IMR-90 (cell line): Measurements from ENCODE around the gene BATF2. TPM values are rescaled to one million over a fixed set of nuclear protein-coding genes. Genes with fewer than 3 reads are reported as not detected.

Experiments
- ATAC-seq: fragments of 200-7000 bp; cut with Tn5 transposase; 2 replicates; pipeline ENCODE4 v1.9.1; 2020; ENCODE audit warnings: low read depth, mild to moderate bottlenecking, moderate library complexity
- BruUV-seq: library from RNA; stranded (reverse); fragments of 400-500 nt; replicated peaks from 2 replicates; lab custom pipeline; 2021; lab: Mats Ljungman, UMichigan
- CTCF ChIA-PET: fragments of 300-600 bp; formaldehyde crosslinking; extraction: SDS; loops from one replicate; lab custom pipeline; 2021; ENCODE audit warnings: antibody characterized with exemption; lab: Yijun Ruan, JAX
- POLR2A ChIA-PET: fragments of 300-600 bp; sonication (Branson Sonifier 250); formaldehyde crosslinking; loops from one replicate; lab custom pipeline; 2022; ENCODE audit warnings: antibody characterized with exemption; ENCODE audit not compliant: unreplicated experiment; lab: Charles Lee
- DNase-seq: peaks from one replicate; pipeline ENCODE4 v3.0.0; 2013
- H2AFZ ChIP-seq: replicated peaks from 2 replicates; pipeline ENCODE3; 2013; ENCODE audit warnings: low read length, mild to moderate bottlenecking; ENCODE audit not compliant: poor library complexity
- H2AK5ac ChIP-seq: 2 replicates; pipeline ENCODE4 v1.6.1; 2013; ENCODE audit warnings: low read depth, low read length, inconsistent platforms
- H2AK9ac ChIP-seq: replicated peaks from 2 replicates; pipeline ENCODE3; 2013; ENCODE audit warnings: mild to moderate bottlenecking, low read depth, low read length, moderate library complexity; ENCODE audit not compliant: poor library complexity
- H2BK120ac ChIP-seq: 2 replicates; pipeline ENCODE4 v1.6.1; 2013; ENCODE audit warnings: low read depth, low read length, inconsistent platforms
- H2BK15ac ChIP-seq: 3 replicates; pipeline ENCODE4 v1.6.1; 2013; ENCODE audit warnings: low read depth, low read length, inconsistent platforms
- H2BK20ac ChIP-seq: 2 replicates; pipeline ENCODE4 v1.6.1; 2013; ENCODE audit warnings: low read depth, mild to moderate bottlenecking, inconsistent platforms, low read length, moderate library complexity
- H2BK5ac ChIP-seq: 2 replicates; pipeline ENCODE4 v1.6.1; 2013; ENCODE audit warnings: mild to moderate bottlenecking, low read depth, low read length, inconsistent platforms; ENCODE audit not compliant: poor library complexity, severe bottlenecking
- H3K14ac ChIP-seq: replicated peaks from 2 replicates; pipeline ENCODE4 v1.6.1; 2013; ENCODE audit warnings: low read depth, low read length, inconsistent platforms
- H3K18ac ChIP-seq: 2 replicates; pipeline ENCODE4 v1.6.1; 2013; ENCODE audit warnings: low read depth, low read length, control low read depth
- H3K23ac ChIP-seq: 2 replicates; pipeline ENCODE4 v1.6.1; 2013; ENCODE audit warnings: low read depth, low read length, inconsistent platforms
- H3K27ac ChIP-seq: 2 replicates; pipeline ENCODE4 v1.5.1; 2013; ENCODE audit warnings: mild to moderate bottlenecking, control low read depth, low read length; ENCODE audit not compliant: insufficient read depth
- H3K27me3 ChIP-seq: 2 replicates; pipeline ENCODE4 v1.6.1; 2013; ENCODE audit warnings: low read length; ENCODE audit not compliant: control insufficient read depth, insufficient read depth
- H3K36me3 ChIP-seq: 2 replicates; pipeline ENCODE4 v1.6.1; 2013; ENCODE audit warnings: low read length, mixed read lengths; ENCODE audit not compliant: control insufficient read depth, insufficient read depth
- H3K4ac ChIP-seq: 2 replicates; pipeline ENCODE4 v1.6.1; 2013; ENCODE audit warnings: low read depth, low read length, inconsistent platforms
- H3K4me1 ChIP-seq: 2 replicates; pipeline ENCODE4 v1.6.1; 2013; ENCODE audit warnings: low read length, mixed read lengths; ENCODE audit not compliant: control insufficient read depth, insufficient read depth
- H3K4me2 ChIP-seq: 2 replicates; pipeline ENCODE4 v1.6.1; 2013; ENCODE audit warnings: low read depth, mild to moderate bottlenecking, control low read depth, low read length, moderate library complexity
- H3K4me3 ChIP-seq: 2 replicates; pipeline ENCODE4 v1.5.1; 2013; ENCODE audit warnings: low read depth, mild to moderate bottlenecking, control low read depth, low read length, moderate library complexity; ENCODE audit not compliant: insufficient read depth
- H3K56ac ChIP-seq: 2 replicates; pipeline ENCODE4 v1.6.1; 2013; ENCODE audit warnings: low read length, inconsistent platforms; ENCODE audit not compliant: insufficient read depth; ENCODE audit errors: extremely low read depth
- H3K79me1 ChIP-seq, 2 experiments: 2 replicates each; pipeline ENCODE4 v1.6.1; 2013; ENCODE audit warnings: low read length in 2 of 2, inconsistent platforms in 1 of 2, low read depth in 1 of 2
- H3K9ac ChIP-seq: 2 replicates; pipeline ENCODE4 v1.6.1; 2013; ENCODE audit warnings: low read depth, low read length, control low read depth
- H3K9me1 ChIP-seq: 2 replicates; pipeline ENCODE4 v1.6.1; 2013; ENCODE audit warnings: low read length, inconsistent platforms; ENCODE audit not compliant: insufficient read depth
- H3K9me3 ChIP-seq: 2 replicates; pipeline ENCODE4 v1.6.1; 2013; ENCODE audit warnings: low read length; ENCODE audit not compliant: control insufficient read depth, insufficient read depth
- H4K20me1 ChIP-seq: 2 replicates; pipeline ENCODE4 v1.6.1; 2013; ENCODE audit warnings: low read length, inconsistent platforms; ENCODE audit not compliant: insufficient read depth
- H4K5ac ChIP-seq: 2 replicates; pipeline ENCODE4 v1.6.1; 2013; ENCODE audit warnings: mild to moderate bottlenecking, low read depth, low read length, control low read depth
- H4K8ac ChIP-seq, 2 experiments: 2 replicates each; pipeline ENCODE4 v1.6.1; 2013; ENCODE audit warnings: low read depth in 2 of 2, low read length in 2 of 2, control low read depth in 1 of 2, inconsistent platforms in 1 of 2
- H4K91ac ChIP-seq: 2 replicates; pipeline ENCODE4 v1.6.1; 2013; ENCODE audit warnings: low read depth, low read length, inconsistent platforms; ENCODE audit not compliant: insufficient read depth
- CEBPB ChIP-seq: IDR thresholded peaks from 2 replicates; pipeline ENCODE4 v1.6.1; 2012; ENCODE audit warnings: low read depth, low read length, improper control_type of control experiment
- CHD1 ChIP-seq: IDR thresholded peaks from 2 replicates; pipeline ENCODE4 v1.6.1; 2012; ENCODE audit warnings: low read depth, low read length, improper control_type of control experiment
- CTCF ChIP-seq: conservative IDR thresholded peaks from 2 replicates; pipeline ENCODE4 v1.5.1; 2012; ENCODE audit warnings: mild to moderate bottlenecking, low read depth, low read length, improper control_type of control experiment
- ELK1 ChIP-seq: fragments of 150-350 bp; IDR thresholded peaks from 2 replicates; pipeline ENCODE4 v1.6.1; 2016; ENCODE audit warnings: low read depth, mild to moderate bottlenecking, low read length, moderate library complexity, borderline replicate concordance
- FOS ChIP-seq: fragments of 150-350 bp; IDR thresholded peaks from 2 replicates; pipeline ENCODE4 v1.6.1; 2016; ENCODE audit warnings: low read depth, low read length
- MAFK ChIP-seq: IDR thresholded peaks from 2 replicates; pipeline ENCODE4 v1.6.1; 2012; ENCODE audit warnings: low read depth, low read length, improper control_type of control experiment
- MAZ ChIP-seq: IDR thresholded peaks from 2 replicates; pipeline ENCODE4 v1.6.1; 2012; ENCODE audit warnings: low read depth, mild to moderate bottlenecking, low read length, improper control_type of control experiment, moderate library complexity, borderline replicate concordance
- MXI1 ChIP-seq: IDR thresholded peaks from 2 replicates; pipeline ENCODE4 v1.6.1; 2012; ENCODE audit warnings: low read depth, mild to moderate bottlenecking, low read length, moderate library complexity, borderline replicate concordance
- NFE2L2 ChIP-seq: fragments of 150-350 bp; IDR thresholded peaks from 2 replicates; pipeline ENCODE4 v1.6.1; 2016; ENCODE audit warnings: low read depth, mild to moderate bottlenecking, low read length
- RAD21 ChIP-seq: IDR thresholded peaks from 2 replicates; pipeline ENCODE4 v1.6.1; 2012; ENCODE audit warnings: low read length, improper control_type of control experiment
- RCOR1 ChIP-seq: IDR thresholded peaks from 2 replicates; pipeline ENCODE4 v1.6.1; 2012; ENCODE audit warnings: mild to moderate bottlenecking, low read length, improper control_type of control experiment; ENCODE audit not compliant: insufficient replicate concordance
- RFX5 ChIP-seq: IDR thresholded peaks from 2 replicates; pipeline ENCODE4 v1.8.0; 2012; ENCODE audit warnings: low read depth, mild to moderate bottlenecking, low read length, moderate library complexity
- SMC3 ChIP-seq: fragments of 150-350 bp; IDR thresholded peaks from 2 replicates; pipeline ENCODE4 v1.6.1; 2016; ENCODE audit warnings: low read depth, mild to moderate bottlenecking, antibody characterized with exemption, low read length, moderate library complexity
- USF2 ChIP-seq: fragments of 150-350 bp; IDR thresholded peaks from 2 replicates; pipeline ENCODE4 v1.6.1; 2017; ENCODE audit warnings: mild to moderate bottlenecking, antibody characterized with exemption, low read length, low read depth
- WGBS, 2 experiments: methylation state at CpG; one replicate each; pipeline versions ENCODE4 v1.1.5 to v1.1.7; 2013; ENCODE audit warnings: missing lambda C conversion rate in 2 of 2; ENCODE audit not compliant: insufficient read length in 1 of 2; ENCODE audit errors: extremely low coverage in 2 of 2; 5-methylcytosine and 5-hydroxymethylcytosine counted together
- dilution Hi-C: fragments of 300-500 bp; cut with HindIII; formaldehyde crosslinking; loops from one replicate; pipeline ENCODE4 v1.14.3; 2018; ENCODE audit warnings: low sequenced_read_pairs; ENCODE audit not compliant: unreplicated experiment
- in situ Hi-C: fragments of 300-500 bp; cut with MboI; formaldehyde crosslinking; loops from 3 replicates; pipeline ENCODE4 v1.14.3; 2019; ENCODE audit warnings: low sequenced_read_pairs, inconsistent platforms, mixed read lengths
- intact Hi-C: fragments of 100-400 bp; cut with micrococcal nuclease; formaldehyde crosslinking; loops from 2 replicates; pipeline ENCODE4 v1.10.0; 2022
- polyA plus RNA-seq, 3 experiments: library from polyadenylated mRNA; depleted of rRNA; stranded (reverse); fragments of >200 nt; gene quantifications; 2 replicates each; pipeline ENCODE4 v1.2.3, GENCODE V29; 2012; ENCODE audit warnings: low replicate concordance in 1 of 3
- total RNA-seq: library from RNA; depleted of rRNA; stranded (reverse); fragments of >200 nt; gene quantifications from 2 replicates; pipeline ENCODE4 v1.2.3, GENCODE V29; 2012

BATF2 gene
- total and polyA plus RNA-seq, 2 of the 4 experiments (the other 2 are of a cell fraction) = 0.36 to 1.2 TPM

- Histone ChIP-seq H4K5ac (no peak overlapping the region), H2BK5ac (no peak overlapping the region), H3K4ac (no peak overlapping the region), H2BK15ac (no peak overlapping the region), H3K9me1 (no peaks in the 10 kb centered on the region), H3K14ac (no peak overlapping the region), H2AK5ac (no peak overlapping the region), H2AFZ (no peak overlapping the region), H2AK9ac (no peak overlapping the region), H4K8ac (no peak overlapping the region), H3K4me1 (peaks cover 2% of the 10 kb centered on the region; the same call in 1 of the 2 replicates), H3K4me2 (no peak overlapping the region), H2BK120ac (no peak overlapping the region), H4K20me1 (no peaks in the 10 kb centered on the region), H3K27me3 (no peaks in the 10 kb centered on the region), H4K91ac (no peak overlapping the region), H3K27ac (no peak overlapping the region), H3K9ac (no peak overlapping the region), H3K23ac (no peak overlapping the region), H3K36me3 (peaks cover 18% of the 10 kb centered on the region; the same call in 1 of the 2 replicates), H3K56ac (no peak overlapping the region), H3K18ac (no peak overlapping the region), H3K79me1 (peaks cover 0 to 10% of the 10 kb centered on the region in 2 experiments; a peak in 2 of 4 replicates), H2BK20ac (no peak overlapping the region), H3K9me3 (no peaks in the 10 kb centered on the region), H3K4me3 (no peak overlapping the region)
- WGBS, 2 experiments = 70% methylated on average over 2 of the region's 13 CpGs; no CpG with 5 or more reads in 1 of the 2 experiments
- POLR2A ChIA-PET = no interaction called here
- BruUV-seq = no TSS peak
- in situ Hi-C loops = no loop called here
- ATAC-seq (no peak), DNase-seq (no peak)
- intact Hi-C loops = no loop called here
- CTCF ChIA-PET = no interaction called here
- TF ChIP-seq NFE2L2 = no peak
- no peak for TF ChIP-seq RAD21
- no peak for TF ChIP-seq CTCF
- TF ChIP-seq USF2 = no peak
- TF ChIP-seq FOS = no peak
- TF ChIP-seq SMC3 = no peak
- TF ChIP-seq MXI1 = no peak
- TF ChIP-seq RCOR1 = no peak
- TF ChIP-seq RFX5 = no peak
- no peak for TF ChIP-seq MAZ
- no peak for TF ChIP-seq MAFK
- no peak for TF ChIP-seq CHD1
- no peak for TF ChIP-seq ELK1
- no peak for TF ChIP-seq CEBPB
- dilution Hi-C loops = no loop called here
Observed at GRCh38 chr11:65032216-65032615, 35.4 kb upstream of the BATF2 start.
